B cell (primary cell): ENCODE data around the gene FHL1. TPM values are rescaled to one million over a fixed set of nuclear protein-coding genes. Genes with fewer than 3 reads are reported as not detected.

Experiments used
- ATAC-seq: fragments of 200-7000 bp; cut with Tn5 transposase; one replicate; pipeline ENCODE4 v1.10.0; 2021; ENCODE audit warnings: low read depth, mild to moderate bottlenecking, moderate number of reproducible peaks, moderate library complexity
- CTCF ChIA-PET: fragments of 350-600 bp; sonication (Branson Sonifier 250); formaldehyde crosslinking; loops from one replicate; lab custom pipeline; 2021; ENCODE audit warnings: antibody characterized with exemption, inconsistent platforms; lab: Charles Lee
- POLR2A ChIA-PET: fragments of 350-600 bp; sonication (Branson Sonifier 250); formaldehyde crosslinking; loops from one replicate; lab custom pipeline; 2021; ENCODE audit warnings: antibody characterized with exemption; lab: Charles Lee
- DNase-seq: peaks from one replicate; pipeline ENCODE4 v3.0.0; 2013
- H2AFZ ChIP-seq: 2 replicates; pipeline ENCODE4 v1.6.1; 2012; ENCODE audit warnings: mild to moderate bottlenecking, low read depth, low read length; ENCODE audit not compliant: insufficient read depth, poor library complexity, severe bottlenecking
- H3K27ac ChIP-seq, 2 donors: 1 replicate in 1 of 2; 2 replicates in 1 of 2; pipeline ENCODE4 v1.5.1; 2012 to 2013; ENCODE audit warnings: low read length in 2 of 2, mild to moderate bottlenecking in 2 of 2, moderate library complexity in 1 of 2
- H3K27me3 ChIP-seq, 4 experiments: fragments of 200-600 bp in 1 of 4; sonication (generic) in 1 of 4; replicated peaks in 1 of 4; 1 replicate in 2 of 4; 2 replicates in 2 of 4; pipeline versions ENCODE4 v1.6.1 to v1.7.0; 2013 to 2016; ENCODE audit warnings: low read length in 3 of 4, mild to moderate bottlenecking in 2 of 4, mixed read lengths in 1 of 4, moderate library complexity in 1 of 4; ENCODE audit not compliant: insufficient read depth in 4 of 4, control insufficient read depth in 3 of 4; ENCODE audit errors: control extremely low read depth in 1 of 4
- H3K36me3 ChIP-seq, 2 experiments: replicated peaks in 1 of 2; 1 replicate in 1 of 2; 2 replicates in 1 of 2; pipeline versions ENCODE4 v1.6.1 to v1.7.1; 2013; ENCODE audit warnings: low read length in 1 of 2; ENCODE audit not compliant: insufficient read depth in 2 of 2, control insufficient read depth in 1 of 2; ENCODE audit errors: control extremely low read depth in 1 of 2, extremely low read depth in 1 of 2
- H3K4me1 ChIP-seq, 2 donors: fragments of 200-600 bp in 1 of 2; sonication (generic) in 1 of 2; 1 replicate in 1 of 2; 2 replicates in 1 of 2; pipeline versions ENCODE4 v1.5.1 to v1.6.1; 2013 to 2017; ENCODE audit warnings: low read length in 2 of 2; ENCODE audit not compliant: control insufficient read depth in 2 of 2, insufficient read depth in 2 of 2
- H3K4me2 ChIP-seq: replicated peaks from 2 replicates; pipeline ENCODE3; 2012; ENCODE audit warnings: mild to moderate bottlenecking, low read depth, low read length; ENCODE audit not compliant: poor library complexity, severe bottlenecking
- H3K4me3 ChIP-seq, 5 experiments: fragments of 200-600 bp in 1 of 5; sonication (generic) in 1 of 5; 1 replicate in 3 of 5; 2 replicates in 2 of 5; pipeline versions ENCODE4 v1.5.1 to v1.7.0; 2011 to 2016; ENCODE audit warnings: low read length in 4 of 5, mild to moderate bottlenecking in 4 of 5, low read depth in 2 of 5, control low read depth in 1 of 5, moderate library complexity in 1 of 5; ENCODE audit not compliant: insufficient read depth in 1 of 5; ENCODE audit errors: control extremely low read depth in 1 of 5, extremely low read depth in 1 of 5
- H3K79me2 ChIP-seq: fragments of 200-600 bp; sonication (generic); one replicate; pipeline ENCODE4 v1.6.0; 2016; ENCODE audit warnings: low read length; ENCODE audit not compliant: control insufficient read depth, insufficient read depth
- H3K9ac ChIP-seq: fragments of 200-600 bp; sonication (generic); 2 replicates; pipeline ENCODE4 v1.6.1; 2017; ENCODE audit warnings: mild to moderate bottlenecking, low read length, moderate library complexity
- H3K9me3 ChIP-seq, 3 donors: one replicate each; pipeline versions ENCODE4 v1.6.1 to v1.7.1; 2013; ENCODE audit warnings: low read length in 2 of 3; ENCODE audit not compliant: control insufficient read depth in 2 of 3, insufficient read depth in 1 of 3; ENCODE audit errors: control extremely low read depth in 1 of 3
- H4K20me1 ChIP-seq: 2 replicates; pipeline ENCODE4 v1.6.0; 2012; ENCODE audit warnings: mild to moderate bottlenecking, low read length; ENCODE audit not compliant: insufficient read depth, control insufficient read depth, poor library complexity, severe bottlenecking
- H3K27ac Mint-ChIP-seq: one replicate; pipeline ENCODE4 v1.8.0; 2021; ENCODE audit warnings: mixed read lengths
- H3K27me3 Mint-ChIP-seq: one replicate; pipeline ENCODE4 v1.8.0; 2021; ENCODE audit warnings: mixed read lengths
- H3K4me1 Mint-ChIP-seq: one replicate; pipeline ENCODE4 v1.8.0; 2021; ENCODE audit warnings: mixed read lengths
- H3K4me3 Mint-ChIP-seq: one replicate; pipeline ENCODE4 v1.8.0; 2021; ENCODE audit warnings: mixed read lengths
- H3K9me3 Mint-ChIP-seq: one replicate; pipeline ENCODE4 v1.8.0; 2022; ENCODE audit warnings: mixed read lengths; ENCODE audit not compliant: insufficient read depth
- EZH2 ChIP-seq: IDR thresholded peaks from 2 replicates; pipeline ENCODE4 v1.6.1; 2012; ENCODE audit warnings: borderline replicate concordance, low read depth, mild to moderate bottlenecking, moderate library complexity, low read length; ENCODE audit not compliant: insufficient read depth, poor library complexity, severe bottlenecking
- WGBS: methylation state at CpG from one replicate; pipeline ENCODE4 v1.1.5; 2013; ENCODE audit warnings: missing lambda C conversion rate; ENCODE audit not compliant: insufficient coverage; 5-methylcytosine and 5-hydroxymethylcytosine counted together
- intact Hi-C: fragments of 100-400 bp; cut with micrococcal nuclease; formaldehyde crosslinking; loops from one replicate; pipeline ENCODE4 v1.10.0; 2022
- polyA plus RNA-seq: library from polyadenylated mRNA; depleted of rRNA; stranded (reverse); fragments of >200 nt; gene quantifications from 2 replicates; pipeline ENCODE4 v1.2.3, GENCODE V29; 2012
- total RNA-seq, 2 donors: library from RNA; stranded (reverse); fragments of 120-200 nt in 1 of 2; gene quantifications; 1 replicate in 1 of 2; 2 replicates in 1 of 2; pipeline versions ENCODE4 v1.2.3 to v1.2.4, GENCODE V29; 2013 to 2022
- TF ChIP-seq, protein P1 (sequence below): fragments of 200-600 bp; IDR thresholded peaks from one replicate; pipeline ENCODE4 v1.8.0; 2022; ENCODE audit warnings: antibody characterized with exemption, mild to moderate bottlenecking

The FHL1 gene
- total and polyA plus RNA-seq, 2 donors (not counting 1 experiment from before 2014, with no cell fraction given): 6.7 to 8.0 TPM

DNA sequence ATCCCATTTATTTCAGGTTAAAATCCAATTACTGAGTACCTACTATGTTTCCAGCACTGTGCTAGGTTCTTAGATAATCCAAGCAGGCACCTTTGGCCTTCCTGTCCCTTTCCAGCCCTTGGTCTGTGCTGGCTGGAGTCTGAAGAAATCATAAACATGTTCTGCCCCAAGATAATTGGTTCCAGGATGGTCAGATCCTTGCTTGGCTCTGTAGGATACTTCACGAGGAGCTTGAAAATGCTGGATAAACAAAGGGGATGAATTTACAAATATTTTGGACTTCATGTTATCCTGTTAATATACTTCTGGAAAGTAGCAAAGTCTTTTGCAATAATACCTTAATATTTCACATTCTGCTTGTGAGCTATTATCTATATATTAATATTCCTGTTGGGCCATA, 35.0 kb upstream of the FHL1 start:
- no peaks in the 10 kb centered on the region for H3K36me3 ChIP-seq
- H3K4me2 ChIP-seq: no peak overlapping the region
- H3K4me1 ChIP-seq: no peaks in the 10 kb centered on the region
- H3K27me3 Mint-ChIP-seq: no peaks in the 10 kb centered on the region
- H3K27me3 ChIP-seq: no peaks in the 10 kb centered on the region
- H3K79me2 ChIP-seq: no peaks in the 10 kb centered on the region
- H3K4me3 ChIP-seq: no peak overlapping the region
- no peak overlapping the region for H3K27ac Mint-ChIP-seq
- H2AFZ ChIP-seq: no peak overlapping the region
- ChIA-PET POLR2A (no interaction called here), CTCF (no interaction called here)
- no peak overlapping the region for H3K4me3 Mint-ChIP-seq
- no peak overlapping the region for H3K9ac ChIP-seq
- no peaks in the 10 kb centered on the region for H3K9me3 Mint-ChIP-seq
- no CpG with 5 or more reads among the region's 1 CpG for WGBS
- no peaks in the 10 kb centered on the region for H4K20me1 ChIP-seq
- H3K4me1 Mint-ChIP-seq: no peaks in the 10 kb centered on the region
- no peak overlapping the region for H3K27ac ChIP-seq
- intact Hi-C loops: no loop called here
- ATAC-seq: no peak
- H3K9me3 ChIP-seq: no peaks in the 10 kb centered on the region
- DNase-seq: no peak
- TF ChIP-seq EZH2: no peak
- TF ChIP-seq, protein P1, sequence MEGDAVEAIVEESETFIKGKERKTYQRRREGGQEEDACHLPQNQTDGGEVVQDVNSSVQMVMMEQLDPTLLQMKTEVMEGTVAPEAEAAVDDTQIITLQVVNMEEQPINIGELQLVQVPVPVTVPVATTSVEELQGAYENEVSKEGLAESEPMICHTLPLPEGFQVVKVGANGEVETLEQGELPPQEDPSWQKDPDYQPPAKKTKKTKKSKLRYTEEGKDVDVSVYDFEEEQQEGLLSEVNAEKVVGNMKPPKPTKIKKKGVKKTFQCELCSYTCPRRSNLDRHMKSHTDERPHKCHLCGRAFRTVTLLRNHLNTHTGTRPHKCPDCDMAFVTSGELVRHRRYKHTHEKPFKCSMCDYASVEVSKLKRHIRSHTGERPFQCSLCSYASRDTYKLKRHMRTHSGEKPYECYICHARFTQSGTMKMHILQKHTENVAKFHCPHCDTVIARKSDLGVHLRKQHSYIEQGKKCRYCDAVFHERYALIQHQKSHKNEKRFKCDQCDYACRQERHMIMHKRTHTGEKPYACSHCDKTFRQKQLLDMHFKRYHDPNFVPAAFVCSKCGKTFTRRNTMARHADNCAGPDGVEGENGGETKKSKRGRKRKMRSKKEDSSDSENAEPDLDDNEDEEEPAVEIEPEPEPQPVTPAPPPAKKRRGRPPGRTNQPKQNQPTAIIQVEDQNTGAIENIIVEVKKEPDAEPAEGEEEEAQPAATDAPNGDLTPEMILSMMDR: no peak

DNA sequence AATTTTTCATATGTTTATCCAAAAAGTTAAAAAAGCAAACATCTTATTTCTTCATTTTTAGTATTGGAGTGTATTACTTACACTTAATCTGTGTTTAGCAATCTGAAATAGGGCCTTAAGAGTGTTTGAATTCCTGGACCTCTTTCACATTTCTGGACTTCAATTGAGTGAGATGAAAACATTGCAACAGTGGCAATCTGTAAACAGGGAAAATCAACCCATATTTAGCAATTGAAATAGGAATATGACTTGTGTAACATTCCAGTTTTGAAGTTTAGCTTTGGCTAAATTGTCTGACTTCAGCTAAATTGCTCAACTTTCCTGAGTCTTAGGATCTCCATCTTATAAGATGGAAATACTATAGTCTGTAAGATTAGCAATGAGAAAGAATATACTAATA, 34.6 kb upstream of the FHL1 start:
- DNase-seq (no peak), ATAC-seq (no peak)
- intact Hi-C loops: no loop called here
- no peak overlapping the region for H3K4me3 ChIP-seq
- H3K9me3 Mint-ChIP-seq: no peaks in the 10 kb centered on the region
- H3K36me3 ChIP-seq: no peaks in the 10 kb centered on the region
- H3K4me1 ChIP-seq: no peaks in the 10 kb centered on the region
- no peaks in the 10 kb centered on the region for H4K20me1 ChIP-seq
- H3K27me3 ChIP-seq: no peaks in the 10 kb centered on the region
- TF ChIP-seq EZH2: no peak
- TF ChIP-seq, protein P1: no peak
- no peaks in the 10 kb centered on the region for H3K27me3 Mint-ChIP-seq
- no peaks in the 10 kb centered on the region for H3K4me1 Mint-ChIP-seq
- no peaks in the 10 kb centered on the region for H3K79me2 ChIP-seq
- no peak overlapping the region for H2AFZ ChIP-seq
- POLR2A ChIA-PET: no interaction called here
- no peak overlapping the region for H3K27ac Mint-ChIP-seq
- H3K9me3 ChIP-seq: no peaks in the 10 kb centered on the region
- no peak overlapping the region for H3K9ac ChIP-seq
- no peak overlapping the region for H3K4me3 Mint-ChIP-seq
- no peak overlapping the region for H3K27ac ChIP-seq
- CTCF ChIA-PET: no interaction called here
- no peak overlapping the region for H3K4me2 ChIP-seq
